H1 (cell line): ENCODE measurements around the gene PCTP. TPM values are rescaled to one million over a fixed set of nuclear protein-coding genes. Genes with fewer than 3 reads are reported as not detected.

Experiments used
- CTCF ChIA-PET: fragments of 300-600 bp; sonication (Branson Sonifier 250); formaldehyde crosslinking; loops from one replicate; lab custom pipeline; 2021; ENCODE audit not compliant: partially characterized antibody; lab: Charles Lee
- POLR2A ChIA-PET: fragments of 300-600 bp; sonication (Branson Sonifier 250); formaldehyde crosslinking; loops from one replicate; lab custom pipeline; 2021; ENCODE audit warnings: inconsistent platforms; ENCODE audit not compliant: partially characterized antibody; lab: Charles Lee
- DNase-seq, 2 experiments: peaks; one replicate each; pipeline versions ENCODE4 v3.0.0 to v3.0.0-alpha.2; 2010 to 2022; ENCODE audit warnings: low spot score in 2 of 2, low read depth in 1 of 2, mixed read lengths in 1 of 2
- FAIRE-seq: peaks from 2 replicates; lab custom pipeline; 2011; peaks lifted over from hg19 to GRCh38; lab: Jason Lieb, UNC
- H2AFZ ChIP-seq: 2 replicates; pipeline ENCODE4 v1.8.1; 2012; ENCODE audit warnings: low read length, inconsistent platforms
- H2AK5ac ChIP-seq: 2 replicates; pipeline ENCODE4 v1.6.1; 2013; ENCODE audit warnings: low read depth, low read length
- H2BK120ac ChIP-seq: replicated peaks from 2 replicates; pipeline ENCODE3; 2013; ENCODE audit warnings: low read depth, low read length, inconsistent platforms
- H2BK12ac ChIP-seq: 2 replicates; pipeline ENCODE4 v1.6.1; 2013; ENCODE audit warnings: low read depth, low read length
- H2BK15ac ChIP-seq: 2 replicates; pipeline ENCODE4 v1.6.1; 2013; ENCODE audit warnings: low read length
- H2BK20ac ChIP-seq: 2 replicates; pipeline ENCODE4 v1.6.1; 2013; ENCODE audit warnings: low read length
- H2BK5ac ChIP-seq: 2 replicates; pipeline ENCODE4 v1.6.1; 2013; ENCODE audit warnings: low read depth, low read length
- H3K14ac ChIP-seq: 2 replicates; pipeline ENCODE4 v1.6.1; 2013; ENCODE audit warnings: inconsistent platforms; ENCODE audit not compliant: insufficient read length
- H3K18ac ChIP-seq: 2 replicates; pipeline ENCODE4 v1.6.1; 2013; ENCODE audit warnings: low read length; ENCODE audit errors: extremely low read depth
- H3K23ac ChIP-seq: 2 replicates; pipeline ENCODE4 v1.6.1; 2013; ENCODE audit warnings: inconsistent platforms; ENCODE audit not compliant: insufficient read length
- H3K23me2 ChIP-seq: 2 replicates; pipeline ENCODE4 v1.6.1; 2013; ENCODE audit warnings: low read depth, low read length
- H3K27ac ChIP-seq: 2 replicates; pipeline ENCODE4 v1.6.1; 2011; ENCODE audit warnings: low read depth, low read length, inconsistent platforms
- H3K27me3 ChIP-seq, 4 experiments: replicated peaks in 1 of 4; 1 replicate in 1 of 4; 2 replicates in 3 of 4; pipeline versions ENCODE4 v1.6.1 to v1.8.1; 2011 to 2013; ENCODE audit warnings: low read length in 3 of 4, mild to moderate bottlenecking in 3 of 4, inconsistent platforms in 2 of 4, mixed read lengths in 2 of 4, moderate library complexity in 1 of 4; ENCODE audit not compliant: control insufficient read depth in 3 of 4, insufficient read depth in 3 of 4; ENCODE audit errors: extremely low read depth in 1 of 4
- H3K36me3 ChIP-seq, 4 experiments: 2 replicates each; pipeline versions ENCODE4 v1.6.1 to v1.8.1; 2011 to 2013; ENCODE audit warnings: mild to moderate bottlenecking in 4 of 4, low read length in 3 of 4, moderate library complexity in 2 of 4, control low read depth in 1 of 4, inconsistent platforms in 1 of 4; ENCODE audit not compliant: insufficient read depth in 4 of 4, control insufficient read depth in 2 of 4
- H3K4ac ChIP-seq: replicated peaks from 2 replicates; pipeline ENCODE3; 2013; ENCODE audit warnings: low read length, low read depth, mixed read lengths, inconsistent platforms; ENCODE audit not compliant: insufficient read length
- H3K4me1 ChIP-seq, 4 experiments: replicated peaks in 1 of 4; 1 replicate in 1 of 4; 2 replicates in 3 of 4; pipeline versions ENCODE4 v1.6.1 to v1.8.1; 2011 to 2013; ENCODE audit warnings: low read length in 3 of 4, inconsistent platforms in 2 of 4, mixed read lengths in 1 of 4; ENCODE audit not compliant: insufficient read depth in 4 of 4, control insufficient read depth in 3 of 4
- H3K4me2 ChIP-seq, 2 experiments: 2 replicates each; pipeline versions ENCODE4 v1.6.1 to v1.8.1; 2011 to 2013; ENCODE audit warnings: low read depth in 2 of 2, low read length in 2 of 2, control low read depth in 1 of 2, inconsistent platforms in 1 of 2, mild to moderate bottlenecking in 1 of 2; ENCODE audit not compliant: insufficient read depth in 1 of 2
- H3K4me3 ChIP-seq, 4 experiments: fragments of 200-600, 300-600 bp in 1 of 4; sonication (generic), shearing (Covaris generic), sonication (Bioruptor Twin) in 1 of 4; 2 replicates each; pipeline versions ENCODE4 v1.5.1 to v1.8.1; 2011 to 2016; ENCODE audit warnings: low read length in 4 of 4, low read depth in 3 of 4, control low read depth in 2 of 4, inconsistent platforms in 2 of 4, mild to moderate bottlenecking in 2 of 4, mixed read lengths in 1 of 4, moderate library complexity in 1 of 4; ENCODE audit not compliant: insufficient read depth in 2 of 4; ENCODE audit errors: extremely low read depth in 1 of 4
- H3K56ac ChIP-seq: replicated peaks from 2 replicates; pipeline ENCODE3; 2013; ENCODE audit warnings: low read depth, mild to moderate bottlenecking, mixed read lengths, low read length, inconsistent platforms; ENCODE audit not compliant: insufficient read length
- H3K79me1 ChIP-seq: 2 replicates; pipeline ENCODE4 v1.6.1; 2013; ENCODE audit warnings: low read depth, low read length, control low read depth
- H3K79me2 ChIP-seq, 2 experiments: 2 replicates each; pipeline versions ENCODE4 v1.6.1 to v1.8.1; 2012 to 2013; ENCODE audit warnings: low read length in 2 of 2, mild to moderate bottlenecking in 2 of 2, inconsistent platforms in 1 of 2; ENCODE audit not compliant: insufficient read depth in 2 of 2, control insufficient read depth in 1 of 2
- H3K9ac ChIP-seq, 4 experiments: replicated peaks in 1 of 4; 1 replicate in 1 of 4; 2 replicates in 3 of 4; pipeline versions ENCODE4 v1.6.1 to v1.8.1; 2011 to 2013; ENCODE audit warnings: low read depth in 3 of 4, low read length in 3 of 4, control low read depth in 2 of 4, mild to moderate bottlenecking in 2 of 4, moderate library complexity in 2 of 4, inconsistent platforms in 1 of 4; ENCODE audit errors: extremely low read depth in 1 of 4
- H3K9me3 ChIP-seq, 2 experiments: 2 replicates each; pipeline versions ENCODE4 v1.6.1 to v1.8.1; 2012 to 2013; ENCODE audit warnings: mild to moderate bottlenecking in 2 of 2, moderate library complexity in 2 of 2, control low read depth in 1 of 2, inconsistent platforms in 1 of 2, low read depth in 1 of 2, low read length in 1 of 2, mixed read lengths in 1 of 2; ENCODE audit not compliant: insufficient read depth in 2 of 2
- H4K20me1 ChIP-seq, 2 experiments: replicated peaks in 1 of 2; 2 replicates each; pipeline versions ENCODE3 to v1.8.1; 2011 to 2013; ENCODE audit warnings: inconsistent platforms in 2 of 2, low read length in 2 of 2, mild to moderate bottlenecking in 1 of 2; ENCODE audit not compliant: insufficient read depth in 2 of 2, control insufficient read depth in 1 of 2
- H4K5ac ChIP-seq: 2 replicates; pipeline ENCODE4 v1.6.1; 2013; ENCODE audit warnings: low read length, low read depth, mixed read lengths, inconsistent platforms; ENCODE audit not compliant: insufficient read length
- H4K8ac ChIP-seq: 2 replicates; pipeline ENCODE4 v1.8.0; 2013; ENCODE audit warnings: mild to moderate bottlenecking, moderate library complexity, low read length, inconsistent platforms; ENCODE audit not compliant: insufficient read depth; ENCODE audit errors: extremely low read depth
- H4K91ac ChIP-seq: replicated peaks from 2 replicates; pipeline ENCODE3; 2013; ENCODE audit warnings: low read length, mixed read lengths, inconsistent platforms; ENCODE audit not compliant: insufficient read length
- ASH2L ChIP-seq: fragments of 200-600, 300-600 bp; sonication (generic); IDR thresholded peaks from one replicate; pipeline ENCODE4 v1.7.1; 2017; ENCODE audit warnings: low read length
- BACH1 ChIP-seq: IDR thresholded peaks from 2 replicates; pipeline ENCODE4 v1.6.1; 2012; ENCODE audit warnings: low read length, improper control_type of control experiment
- BCL11A ChIP-seq, 2 experiments: IDR thresholded peaks; one replicate each; pipeline ENCODE4 v1.6.1; 2011; ENCODE audit warnings: low read depth in 2 of 2, low read length in 2 of 2, mild to moderate bottlenecking in 2 of 2
- BRCA1 ChIP-seq: IDR thresholded peaks from 2 replicates; pipeline ENCODE4 v1.6.1; 2012; ENCODE audit warnings: low read depth, low read length, improper control_type of control experiment
- CBX8 ChIP-seq: fragments of 300-800, 300-1000 bp; sonication (generic); IDR thresholded peaks from 2 replicates; pipeline ENCODE4 v1.7.1; 2016; ENCODE audit warnings: low read depth, low read length, borderline replicate concordance
- EZH2 ChIP-seq: fragments of 200-600 bp; sonication (generic); IDR thresholded peaks from 2 replicates; pipeline ENCODE4 v1.7.1; 2012; ENCODE audit warnings: low read depth, mild to moderate bottlenecking, moderate library complexity, low read length, inconsistent platforms; ENCODE audit not compliant: severe bottlenecking
- RAD21 ChIP-seq, 2 experiments: IDR thresholded peaks in 1 of 2; conservative IDR thresholded peaks in 1 of 2; 2 replicates each; pipeline ENCODE4 v1.6.1; 2011; ENCODE audit warnings: low read depth in 2 of 2, low read length in 2 of 2, improper control_type of control experiment in 1 of 2, inconsistent platforms in 1 of 2, mild to moderate bottlenecking in 1 of 2, moderate library complexity in 1 of 2
- SIRT6 ChIP-seq: IDR thresholded peaks from one replicate; pipeline ENCODE4 v1.7.1; 2012; ENCODE audit warnings: low read length, inconsistent platforms
- ZNF274 ChIP-seq: IDR thresholded peaks from 2 replicates; pipeline ENCODE4 v1.7.0; 2012; ENCODE audit warnings: low read length, borderline replicate concordance; ENCODE audit errors: extremely low read depth
- polyA plus RNA-seq, 7 experiments: library from polyadenylated mRNA; depleted of rRNA in 3 of 7; stranded (reverse) in 5 of 7; unstranded in 2 of 7; fragments of >200 nt in 5 of 7; fragments of 200-250 nt in 2 of 7; gene quantifications; 1 replicate in 5 of 7; 2 replicates in 1 of 7; 4 replicates in 1 of 7; pipeline versions ENCODE4 v1.2.1 to v1.2.3, GENCODE V29; 2011 to 2013; ENCODE audit warnings: missing spikeins in 2 of 7, mixed read lengths in 2 of 7
- total RNA-seq: library from RNA; stranded (reverse); fragmentation: NEBNext Ultra II Directional; extraction: Animal tissue kit (Norgen Biotek cat#: 25700); gene quantifications from 2 replicates; pipeline ENCODE4 v1.2.1, GENCODE V29; 2021

The PCTP gene
- total and polyA plus RNA-seq, 2 of the 8 experiments (the other 6 are each of a cell fraction or from before 2014, with no cell fraction given) = 14.1 to 14.6 TPM

- Histone ChIP-seq H2BK12ac (no peak overlapping the region), H3K4me1 (no peaks in the 10 kb centered on the region), H2BK120ac (no peak overlapping the region), H3K27ac (no peak overlapping the region), H3K36me3 (no peaks in the 10 kb centered on the region), H2BK20ac (no peak overlapping the region), H3K79me2 (no peaks in the 10 kb centered on the region), H3K9ac (no peak overlapping the region), H4K8ac (no peak overlapping the region), H3K23ac (no peak overlapping the region), H4K91ac (no peak overlapping the region), H3K18ac (no peak overlapping the region), H3K9me3 (no peaks in the 10 kb centered on the region), H3K23me2 (no peaks in the 10 kb centered on the region), H3K4me2 (no peak overlapping the region), H3K4ac (no peak overlapping the region), H2BK15ac (no peak overlapping the region), H4K5ac (no peak overlapping the region), H2AFZ (no peak overlapping the region), H4K20me1 (no peaks in the 10 kb centered on the region), H3K14ac (no peak overlapping the region), H3K56ac (no peak overlapping the region), H2BK5ac (no peak overlapping the region), H2AK5ac (no peak overlapping the region), H3K79me1 (no peaks in the 10 kb centered on the region), H3K4me3 (no peak overlapping the region), H3K27me3 (no peaks in the 10 kb centered on the region)
- CTCF ChIA-PET = interaction anchor here (1.5 kb wide), 1 partner anchor 273 kb away, joined by 3 read pairs; no protein-coding TSS in a partner anchor
- TF ChIP-seq CBX8 (no peak), BRCA1 (no peak), BACH1 (no peak), ZNF274 (no peak), ASH2L (no peak), BCL11A (IDR thresholded peaks at IDR 0.05; ENCODE audit: low read depth in 2 of 2, low read length in 2 of 2) (no peak), EZH2 (no peak), RAD21 (IDR thresholded peaks at IDR 0.05 in 1 of 2, conservative IDR thresholded peaks at IDR 0.05 in 1 of 2; ENCODE audit: low read depth in 2 of 2, low read length in 2 of 2) (no peak), SIRT6 (no peak)
- FAIRE-seq = no peak
- DNase-seq = no peak
- POLR2A ChIA-PET = no interaction called here
Observed at GRCh38 chr17:55820675-55821074, 69.8 kb downstream of the PCTP start.
